ENCODE measurements around the gene NCOA7. TPM values are rescaled to one million over a fixed set of nuclear protein-coding genes. Genes with fewer than 3 reads are reported as not detected.

Gene NCOA7
- total and polyA plus RNA-seq, 2 of the 8 experiments (the other 6 are each of a cell fraction or from before 2014, with no cell fraction given): 2.6 to 10.7 TPM

GRCh38 chr6:125858427-125859320, 67.9 kb downstream of the NCOA7 start (continued):
- TF ChIP-seq CTCF (IDR thresholded peaks at IDR 0.05; ENCODE audit: control extremely low read depth in 1 of 3, insufficient read depth in 1 of 3, low read depth in 1 of 3, low read length in 3 of 3) (peak; percentile 84 to 97 (median 90)), JUND (IDR thresholded peaks at IDR 0.05; ENCODE audit: low read length) (peak; percentile 24; the same call in 1 of the 2 replicates), BACH1 (IDR thresholded peaks at IDR 0.05; ENCODE audit: low read length) (no peak), SRF (IDR thresholded peaks at IDR 0.05; ENCODE audit: low read depth, low read length) (no peak), POLR2AphosphoS5 (IDR thresholded peaks at IDR 0.05; ENCODE audit: low read depth, low read length) (no peak), YY1 (IDR thresholded peaks at IDR 0.05; ENCODE audit: low read depth, low read length) (0 out of 2 replicates have a peak, but pooled peaks have one; percentile 36), SAP30 (IDR thresholded peaks at IDR 0.05; ENCODE audit: insufficient read depth, insufficient replicate concordance, low read length) (no peak), RAD21 (IDR thresholded peaks at IDR 0.05 in 1 of 2, conservative IDR thresholded peaks at IDR 0.05 in 1 of 2; ENCODE audit: low read depth in 2 of 2, low read length in 2 of 2) (peak; percentile 87 to 92), POLR2A (IDR thresholded peaks at IDR 0.05; ENCODE audit: control extremely low read depth in 1 of 2, low read depth in 2 of 2, low read length in 2 of 2) (no peak)
